HG03571 (cell line): ENCODE results near the gene SMAD4.
A peak's percentile ranks its signal among the peaks of the same experiment; 100 is the strongest.

Source experiments
- ATAC-seq: cut with Tn5 transposase; IDR thresholded peaks from one replicate; pipeline ENCODE4 v1.9.1; 2021; ENCODE audit not compliant: unreplicated experiment

The SMAD4 gene

GRCh38 chr18:51021226-51021965, 8.6 kb upstream of the SMAD4 start:
- no peak for ATAC-seq

- no peak for ATAC-seq
Observed at GRCh38 chr18:51025512-51025911, 4.5 kb upstream of the SMAD4 start.

- ATAC-seq: no peak
Observed at GRCh38 chr18:51028201-51028805, 1.7 kb upstream of the SMAD4 start.

- ATAC-seq: no peak
Observed at GRCh38 chr18:51029378-51029693, 677 bp upstream of the SMAD4 start.

- peak; percentile 56 for ATAC-seq
Observed at GRCh38 chr18:51030537-51031258, 685 bp downstream of the SMAD4 start.

GRCh38 chr18:51032193-51032592, 2.2 kb downstream of the SMAD4 start:
- ATAC-seq: no peak

- ATAC-seq: no peak
Observed at GRCh38 chr18:51037230-51037629, 7.2 kb downstream of the SMAD4 start.

GRCh38 chr18:51038110-51038509, 8.1 kb downstream of the SMAD4 start:
- ATAC-seq: no peak

- ATAC-seq: no peak
Observed at GRCh38 chr18:51039138-51040112, 9.4 kb downstream of the SMAD4 start.

GRCh38 chr18:51041677-51042352, 11.8 kb downstream of the SMAD4 start:
- ATAC-seq: no peak

GRCh38 chr18:51044928-51045585, 15.0 kb downstream of the SMAD4 start:
- no peak for ATAC-seq

GRCh38 chr18:51048190-51048589, 18.2 kb downstream of the SMAD4 start:
- no peak for ATAC-seq

GRCh38 chr18:51049137-51049536, 19.1 kb downstream of the SMAD4 start:
- ATAC-seq: no peak

GRCh38 chr18:51051105-51051712, 21.2 kb downstream of the SMAD4 start:
- peak; percentile 82 for ATAC-seq

- ATAC-seq: no peak
Observed at GRCh38 chr18:51053814-51054213, 23.8 kb downstream of the SMAD4 start.

- ATAC-seq: no peak
Observed at GRCh38 chr18:51054764-51055163, 24.8 kb downstream of the SMAD4 start.

GRCh38 chr18:51059969-51060368, 30.0 kb downstream of the SMAD4 start:
- no peak for ATAC-seq

- ATAC-seq: no peak
Observed at GRCh38 chr18:51064256-51064655, 34.2 kb downstream of the SMAD4 start.

- ATAC-seq: no peak
Observed at GRCh38 chr18:51066273-51066672, 36.3 kb downstream of the SMAD4 start.

- no peak for ATAC-seq
Observed at GRCh38 chr18:51068105-51068504, 38.1 kb downstream of the SMAD4 start.
